ENCODE measurements around the gene SNTB2. TPM values are rescaled to one million over a fixed set of nuclear protein-coding genes. Genes with fewer than 3 reads are reported as not detected.
"Not testable (repeated sequence)": the region's sequence is repeated elsewhere in the genome, so short reads cannot be mapped to it uniquely, and the experiment has no call there.

The SNTB2 gene
- total RNA-seq, 1 donor from 2014 or later: 49.5 TPM

GRCh38 chr16:69143116-69143515 lies 43.8 kb upstream of the SNTB2 start:
- H3K4me1 Mint-ChIP-seq (ENCODE audit: low read depth): no peaks in the 10 kb centered on the region
- H3K27me3 Mint-ChIP-seq (ENCODE audit: low read depth): no peaks in the 10 kb centered on the region
- H3K4me3 Mint-ChIP-seq (ENCODE audit: unreplicated experiment): no peak overlapping the region
- peak overlapping the region; percentile 25 for H3K27ac Mint-ChIP-seq (ENCODE audit: unreplicated experiment)
- no peaks in the 10 kb centered on the region for H3K9me3 Mint-ChIP-seq (ENCODE audit: low read depth)
- TF ChIP-seq CTCF (IDR thresholded peaks at IDR 0.05): peak; percentile 32
- DNase-seq (ENCODE audit: low spot score): no peak
- H3K36me3 Mint-ChIP-seq (ENCODE audit: low read depth): peaks cover 33% of the 10 kb centered on the region

GRCh38 chr16:69145658-69146057 lies 41.3 kb upstream of the SNTB2 start:
- H3K4me3 Mint-ChIP-seq (ENCODE audit: unreplicated experiment): no peak overlapping the region
- no peak for TF ChIP-seq CTCF (IDR thresholded peaks at IDR 0.05)
- peaks cover 20% of the 10 kb centered on the region for H3K36me3 Mint-ChIP-seq (ENCODE audit: low read depth)
- H3K9me3 Mint-ChIP-seq (ENCODE audit: low read depth): no peaks in the 10 kb centered on the region
- no peak overlapping the region for H3K27ac Mint-ChIP-seq (ENCODE audit: unreplicated experiment)
- no peaks in the 10 kb centered on the region for H3K27me3 Mint-ChIP-seq (ENCODE audit: low read depth)
- H3K4me1 Mint-ChIP-seq (ENCODE audit: low read depth): no peaks in the 10 kb centered on the region
- DNase-seq (ENCODE audit: low spot score): no peak

GRCh38 chr16:69149621-69150020 lies 37.3 kb upstream of the SNTB2 start:
- H3K4me3 Mint-ChIP-seq (ENCODE audit: unreplicated experiment); H3K27me3 Mint-ChIP-seq (ENCODE audit: low read depth); H3K27ac Mint-ChIP-seq (ENCODE audit: unreplicated experiment); H3K9me3 Mint-ChIP-seq (ENCODE audit: low read depth); DNase-seq (ENCODE audit: low spot score); H3K4me1 Mint-ChIP-seq (ENCODE audit: low read depth): not testable (repeated sequence)
- H3K36me3 Mint-ChIP-seq (ENCODE audit: low read depth): peaks cover 17% of the 10 kb centered on the region

- TF ChIP-seq CTCF (IDR thresholded peaks at IDR 0.05): peak; percentile 92
- no peaks in the 10 kb centered on the region for H3K4me1 Mint-ChIP-seq (ENCODE audit: low read depth)
- no peak for DNase-seq (ENCODE audit: low spot score)
- peaks cover 19% of the 10 kb centered on the region for H3K36me3 Mint-ChIP-seq (ENCODE audit: low read depth)
- no peak overlapping the region for H3K4me3 Mint-ChIP-seq (ENCODE audit: unreplicated experiment)
- no peak overlapping the region for H3K27ac Mint-ChIP-seq (ENCODE audit: unreplicated experiment)
- no peaks in the 10 kb centered on the region for H3K9me3 Mint-ChIP-seq (ENCODE audit: low read depth)
- no peaks in the 10 kb centered on the region for H3K27me3 Mint-ChIP-seq (ENCODE audit: low read depth)
These were observed 36.7 kb upstream of the SNTB2 start for GRCh38 chr16:69150146-69150865.

- no peak for DNase-seq (ENCODE audit: low spot score)
- H3K36me3 Mint-ChIP-seq (ENCODE audit: low read depth): peaks cover 40% of the 10 kb centered on the region
- no peak for TF ChIP-seq CTCF (IDR thresholded peaks at IDR 0.05)
- H3K9me3 Mint-ChIP-seq (ENCODE audit: low read depth): no peaks in the 10 kb centered on the region
- no peaks in the 10 kb centered on the region for H3K4me1 Mint-ChIP-seq (ENCODE audit: low read depth)
- no peaks in the 10 kb centered on the region for H3K27me3 Mint-ChIP-seq (ENCODE audit: low read depth)
- H3K27ac Mint-ChIP-seq (ENCODE audit: unreplicated experiment): no peak overlapping the region
- H3K4me3 Mint-ChIP-seq (ENCODE audit: unreplicated experiment): no peak overlapping the region
These were observed 29.8 kb upstream of the SNTB2 start for GRCh38 chr16:69157196-69157595.

GRCh38 chr16:69160192-69160591 lies 26.8 kb upstream of the SNTB2 start:
- no peaks in the 10 kb centered on the region for H3K4me1 Mint-ChIP-seq (ENCODE audit: low read depth)
- H3K36me3 Mint-ChIP-seq (ENCODE audit: low read depth): peaks cover 37% of the 10 kb centered on the region
- H3K9me3 Mint-ChIP-seq (ENCODE audit: low read depth): no peaks in the 10 kb centered on the region
- H3K4me3 Mint-ChIP-seq (ENCODE audit: unreplicated experiment): no peak overlapping the region
- DNase-seq (ENCODE audit: low spot score): no peak
- no peaks in the 10 kb centered on the region for H3K27me3 Mint-ChIP-seq (ENCODE audit: low read depth)
- no peak overlapping the region for H3K27ac Mint-ChIP-seq (ENCODE audit: unreplicated experiment)
- no peak for TF ChIP-seq CTCF (IDR thresholded peaks at IDR 0.05)

Measured in chondrocyte (in vitro differentiated cells).